HepG2 (cell line): ENCODE results near the gene GINS2. TPM values are rescaled to one million over a fixed set of nuclear protein-coding genes. Genes with fewer than 3 reads are reported as not detected.

ENCODE experiments used
- ATAC-seq: fragments of 200-7000 bp; cut with Tn5 transposase; 3 replicates; pipeline ENCODE4 v1.9.1; 2020; ENCODE audit warnings: mild to moderate bottlenecking, moderate library complexity
- BruUV-seq: library from RNA; stranded (reverse); fragments of 400-500 nt; replicated peaks from 2 replicates; lab custom pipeline; 2021; lab: Mats Ljungman, UMichigan
- CTCF ChIA-PET: fragments of 300-600 bp; formaldehyde crosslinking; extraction: SDS; loops from one replicate; lab custom pipeline; 2021; ENCODE audit warnings: low total read pairs, inconsistent platforms, low intra/inter-chr PET ratio; lab: Yijun Ruan, JAX
- POLR2A ChIA-PET: fragments of 350-600 bp; sonication (Branson Sonifier 250); formaldehyde crosslinking; loops from one replicate; lab custom pipeline; 2020; ENCODE audit warnings: antibody characterized with exemption, inconsistent platforms; lab: Yijun Ruan, JAX
- DNase-seq: peaks from one replicate; pipeline ENCODE4 v3.0.0-alpha.2; 2015; ENCODE audit warnings: low spot score
- FAIRE-seq: peaks from 3 replicates; lab custom pipeline; 2011; peaks lifted over from hg19 to GRCh38; lab: Jason Lieb, UNC
- H2AFZ ChIP-seq: one replicate; pipeline ENCODE4 v1.6.1; 2011; ENCODE audit warnings: low read length, inconsistent platforms
- H3K27ac ChIP-seq: fragments of 300-600 bp; 3 replicates; pipeline ENCODE4 v1.8.0; 2011; ENCODE audit warnings: mixed run types, mild to moderate bottlenecking, mixed read lengths, low read length, inconsistent platforms; ENCODE audit not compliant: insufficient read depth; ENCODE audit errors: extremely low read length
- H3K27me3 ChIP-seq, 2 experiments: fragments of 200-600 bp in 1 of 2; 2 replicates in 1 of 2; 3 replicates in 1 of 2; pipeline versions ENCODE4 v1.6.0 to v1.8.0; 2011; ENCODE audit warnings: low read length in 2 of 2, mild to moderate bottlenecking in 2 of 2, moderate library complexity in 2 of 2, inconsistent platforms in 1 of 2; ENCODE audit not compliant: insufficient read depth in 2 of 2, control insufficient read depth in 1 of 2
- H3K36me3 ChIP-seq, 2 experiments: fragments of 200-600 bp in 1 of 2; replicated peaks in 1 of 2; 2 replicates in 1 of 2; 3 replicates in 1 of 2; pipeline versions ENCODE4 v1.5.1 to v1.8.0; 2011; ENCODE audit warnings: low read length in 2 of 2, inconsistent platforms in 1 of 2; ENCODE audit not compliant: insufficient read depth in 2 of 2, control insufficient read depth in 1 of 2
- H3K4me1 ChIP-seq: 2 replicates; pipeline ENCODE4 v1.5.1; 2012; ENCODE audit warnings: low read length, inconsistent platforms; ENCODE audit not compliant: insufficient read depth
- H3K4me2 ChIP-seq: 2 replicates; pipeline ENCODE4 v1.6.0; 2011; ENCODE audit warnings: low read depth, low read length, inconsistent platforms
- H3K4me3 ChIP-seq, 3 experiments: fragments of 200-600 bp in 1 of 3; sonication (generic), shearing (Covaris generic) in 1 of 3; replicated peaks in 1 of 3; 2 replicates each; pipeline ENCODE4 v1.5.1; 2011 to 2016; ENCODE audit warnings: low read length in 3 of 3, inconsistent platforms in 2 of 3, low read depth in 2 of 3, mild to moderate bottlenecking in 2 of 3, control low read depth in 1 of 3, mixed read lengths in 1 of 3; ENCODE audit not compliant: insufficient read depth in 1 of 3
- H3K79me2 ChIP-seq: one replicate; pipeline ENCODE4 v1.6.1; 2011; ENCODE audit warnings: low read length, inconsistent platforms; ENCODE audit not compliant: insufficient read depth
- H3K9ac ChIP-seq: 2 replicates; pipeline ENCODE4 v1.6.0; 2011; ENCODE audit warnings: mild to moderate bottlenecking, low read depth, low read length, inconsistent platforms; ENCODE audit not compliant: insufficient read depth
- H3K9me3 ChIP-seq: 2 replicates; pipeline ENCODE4 v1.5.1; 2012; ENCODE audit warnings: mild to moderate bottlenecking, low read length
- H4K20me1 ChIP-seq: 2 replicates; pipeline ENCODE4 v1.6.0; 2011; ENCODE audit warnings: inconsistent platforms, mild to moderate bottlenecking, low read length, moderate library complexity; ENCODE audit not compliant: insufficient read depth
- AFF4 ChIP-seq: sonication (generic); formaldehyde crosslinking; IDR thresholded peaks from 2 replicates; pipeline ENCODE4 v1.4.0; 2020; ENCODE audit warnings: missing genetic modification reagents
- FOXA1 ChIP-seq, 2 experiments: fragments of 450-650 bp in 1 of 2; sonication (generic) in 1 of 2; formaldehyde crosslinking in 1 of 2; IDR thresholded peaks; 2 replicates each; pipeline versions ENCODE4 v1.4.0 to v1.6.1; 2016 to 2020; ENCODE audit warnings: missing genetic modification reagents in 1 of 2
- KDM6A ChIP-seq: IDR thresholded peaks from 2 replicates; pipeline ENCODE4 v1.6.1; 2016; ENCODE audit warnings: low read depth
- NR1H2 ChIP-seq: sonication (generic); formaldehyde crosslinking; IDR thresholded peaks from 2 replicates; pipeline ENCODE4 v1.8.1; 2022; ENCODE audit warnings: low read depth, missing genetic modification reagents, borderline replicate concordance
- PCBP2 ChIP-seq: fragments of 200-400 bp; formaldehyde crosslinking; optimal IDR thresholded peaks from 2 replicates; pipeline ENCODE3; 2018; ENCODE audit warnings: low read length, low read depth; ENCODE audit not compliant: poor library complexity, severe bottlenecking
- SP5 ChIP-seq: IDR thresholded peaks from 2 replicates; pipeline ENCODE4 v1.6.1; 2016; ENCODE audit warnings: low read depth, borderline replicate concordance
- SRSF1 ChIP-seq: fragments of 200-400 bp; formaldehyde crosslinking; optimal IDR thresholded peaks from 2 replicates; pipeline ENCODE3; 2017; ENCODE audit warnings: mild to moderate bottlenecking, low read depth, low read length, moderate library complexity
- ZBTB39 ChIP-seq: sonication (generic); formaldehyde crosslinking; IDR thresholded peaks from 2 replicates; pipeline ENCODE4 v1.5.0; 2020; ENCODE audit warnings: missing genetic modification reagents
- ZC3H13 ChIP-seq: sonication (generic); formaldehyde crosslinking; IDR thresholded peaks from 2 replicates; pipeline ENCODE4 v1.8.1; 2023; ENCODE audit warnings: mild to moderate bottlenecking, missing genetic modification reagents, moderate library complexity
- ZFP1 ChIP-seq: IDR thresholded peaks from 2 replicates; pipeline ENCODE4 v1.6.1; 2016
- ZFP82 ChIP-seq: sonication (generic); formaldehyde crosslinking; IDR thresholded peaks from 2 replicates; pipeline ENCODE4 v1.5.1; 2020; ENCODE audit warnings: mild to moderate bottlenecking, missing genetic modification reagents, borderline replicate concordance
- ZNF30 ChIP-seq: sonication (generic); formaldehyde crosslinking; IDR thresholded peaks from 2 replicates; pipeline ENCODE4 v1.5.0; 2020; ENCODE audit warnings: mild to moderate bottlenecking, missing genetic modification reagents
- ZNF383 ChIP-seq: sonication (generic); formaldehyde crosslinking; IDR thresholded peaks from 2 replicates; pipeline ENCODE4 v1.4.0; 2020; ENCODE audit warnings: missing genetic modification reagents, mild to moderate bottlenecking, borderline replicate concordance
- ZNF556 ChIP-seq: sonication (generic); formaldehyde crosslinking; IDR thresholded peaks from 2 replicates; pipeline ENCODE4 v1.4.0; 2020; ENCODE audit warnings: mild to moderate bottlenecking, missing genetic modification reagents, borderline replicate concordance
- ZNF597 ChIP-seq: sonication (generic); formaldehyde crosslinking; IDR thresholded peaks from 2 replicates; pipeline ENCODE4 v1.5.0; 2020; ENCODE audit warnings: missing genetic modification reagents
- ZNF75D ChIP-seq: sonication (generic); formaldehyde crosslinking; IDR thresholded peaks from 2 replicates; pipeline ENCODE4 v1.8.1; 2023; ENCODE audit warnings: missing genetic modification reagents, mild to moderate bottlenecking, borderline replicate concordance
- ZNF879 ChIP-seq: sonication (generic); formaldehyde crosslinking; IDR thresholded peaks from 2 replicates; pipeline ENCODE4 v1.8.1; 2023; ENCODE audit warnings: missing genetic modification reagents
- WGBS: methylation state at CpG from one replicate; pipeline ENCODE4 v1.1.6; 2017; ENCODE audit warnings: low lambda C conversion rate; 5-methylcytosine and 5-hydroxymethylcytosine counted together
- in situ Hi-C: cut with HindIII; loops from 2 replicates; pipeline ENCODE4 v1.10.0; 2017; ENCODE audit warnings: low pct_unique_long_range_greater_than_20kb; ENCODE audit not compliant: extremely low pct_ligation_motif_present
- intact Hi-C: fragments of 100-400 bp; cut with micrococcal nuclease; formaldehyde crosslinking; loops from one replicate; pipeline ENCODE4 v1.10.0; 2022; ENCODE audit not compliant: unreplicated experiment
- polyA plus RNA-seq, 8 experiments: library from polyadenylated mRNA; depleted of rRNA in 3 of 8; stranded (reverse) in 7 of 8; unstranded in 1 of 8; fragments of >200 nt; fragmentation: Illumina TruSeq in 4 of 8; extraction: Trizol in 4 of 8; gene quantifications; 2 replicates each; pipeline versions ENCODE4 v1.2.1 to v1.2.3, GENCODE V29; 2011 to 2016; ENCODE audit warnings: low read depth in 4 of 8, missing spikeins in 1 of 8, mixed read lengths in 1 of 8; ENCODE audit not compliant: insufficient read depth in 1 of 8
- total RNA-seq, 5 experiments: library from RNA; depleted of rRNA; stranded (reverse); fragments of >200 nt; fragmentation: Illumina TruSeq; extraction: Trizol; gene quantifications; 2 replicates each; pipeline ENCODE4 v1.2.3, GENCODE V29; 2016; ENCODE audit warnings: low read depth in 1 of 5

The GINS2 gene
- total and polyA plus RNA-seq, 2 of the 13 experiments (the other 11 are each of a cell fraction or from before 2014, with no cell fraction given), result 10.6 to 48.3 TPM

GRCh38 chr16:85730186-85730465, 41.4 kb upstream of the GINS2 start (continued):
- TF ChIP-seq ZBTB39 (CRISPR knock-in tag) (no peak), ZNF556 (CRISPR knock-in tag) (no peak), PCBP2 (no peak)

- H3K36me3 ChIP-seq, result no peaks in the 10 kb centered on the region
- no peak overlapping the region for H3K9ac ChIP-seq
- no peak overlapping the region for H2AFZ ChIP-seq
- DNase-seq (no peak), ATAC-seq (no peak), FAIRE-seq (no peak)
- no TSS peak for BruUV-seq
- H4K20me1 ChIP-seq, result no peaks in the 10 kb centered on the region
- peaks cover 0 to 2% of the 10 kb centered on the region in 2 experiments; a peak in 2 of 5 replicates for H3K27me3 ChIP-seq
- POLR2A ChIA-PET, result no interaction called here
- WGBS, result 62% methylated on average over 16 of the region's 16 CpGs
- peaks cover 39% of the 10 kb centered on the region for H3K4me1 ChIP-seq
- in situ Hi-C loops (no loop called here), intact Hi-C loops (no loop called here)
- no peak overlapping the region for H3K4me2 ChIP-seq
- CTCF ChIA-PET, result no interaction called here
- no peaks in the 10 kb centered on the region for H3K79me2 ChIP-seq
- H3K4me3 ChIP-seq, result no peak overlapping the region
- no peaks in the 10 kb centered on the region for H3K9me3 ChIP-seq
- H3K27ac ChIP-seq, result no peak overlapping the region
- TF ChIP-seq AFF4 (CRISPR knock-in tag) (no peak), ZNF30 (CRISPR knock-in tag) (no peak), FOXA1 (IDR thresholded peaks at IDR 0.05) (no peak), FOXA1 (CRISPR knock-in tag; IDR thresholded peaks at IDR 0.05) (no peak), ZC3H13 (CRISPR knock-in tag) (no peak), ZFP82 (CRISPR knock-in tag) (no peak), NR1H2 (no peak), ZNF383 (CRISPR knock-in tag) (no peak), KDM6A (no peak), ZNF597 (no peak), ZNF75D (no peak), ZFP1 (no peak), ZNF879 (CRISPR knock-in tag) (no peak), SP5 (CRISPR knock-in tag) (no peak), SRSF1 (no peak)
Measured at GRCh38 chr16:85729452-85730185, 40.9 kb upstream of the GINS2 start.
